ENCODE measurements around the gene FAM83F. TPM values are rescaled to one million over a fixed set of nuclear protein-coding genes. Genes with fewer than 3 reads are reported as not detected.

The FAM83F gene
- total and polyA plus RNA-seq, 2 donors (not counting 1 experiment from before 2014, with no cell fraction given): 0.10 TPM; not detected in 1

GRCh38 chr22:39994041-39994565 lies 651 bp upstream of the FAM83F start:
- no peaks in the 10 kb centered on the region for H4K20me1 ChIP-seq (ENCODE audit: control insufficient read depth, insufficient read depth, low read length, poor library complexity, severe bottlenecking)
- H3K27me3 Mint-ChIP-seq: peaks cover 43% of the 10 kb centered on the region
- H3K27me3 ChIP-seq (replicated peaks in 1 of 4; ENCODE audit: control extremely low read depth in 1 of 4, control insufficient read depth in 3 of 4, insufficient read depth in 4 of 4, low read length in 3 of 4): peaks cover 0 to 54% (median 21%) of the 10 kb centered on the region in 4 experiments
- ChIA-PET CTCF (interaction anchor here (1.0 to 1.2 kb wide), 2 partner anchors 31 to 460 kb away, joined by 3 to 8 read pairs; no protein-coding TSS in a partner anchor), POLR2A (interaction anchor here (0.7 kb wide), 1 partner anchor 1478 kb away, joined by 5 read pairs; no protein-coding TSS in a partner anchor)
- TF ChIP-seq CTCF (IDR thresholded peaks at IDR 0.05): no peak
- no peak for TF ChIP-seq EZH2 (IDR thresholded peaks at IDR 0.05; ENCODE audit: borderline replicate concordance, insufficient read depth, low read depth, low read length, poor library complexity, severe bottlenecking)
- peak; percentile 29 for DNase-seq
- peak overlapping the region; percentile 57 for H2AFZ ChIP-seq (ENCODE audit: insufficient read depth, low read depth, low read length, poor library complexity, severe bottlenecking)
- peaks cover 7% of the 10 kb centered on the region for H3K4me1 Mint-ChIP-seq
- H3K4me3 ChIP-seq (ENCODE audit: control extremely low read depth in 1 of 5, extremely low read depth in 1 of 5, insufficient read depth in 1 of 5, low read depth in 2 of 5, low read length in 4 of 5): peak overlapping the region in 3 of 5 experiments; percentile 8 to 37 (median 25)
- H3K4me1 ChIP-seq (ENCODE audit: control insufficient read depth in 2 of 2, insufficient read depth in 2 of 2, low read length in 2 of 2): peaks cover 11 to 13% of the 10 kb centered on the region in 2 donors
- WGBS (ENCODE audit: insufficient coverage): 15% methylated on average over 11 of the region's 20 CpGs
- H3K9ac ChIP-seq (ENCODE audit: low read length): peak overlapping the region; percentile 44
- ATAC-seq (ENCODE audit: low read depth): no peak
- no peaks in the 10 kb centered on the region for H3K79me2 ChIP-seq (ENCODE audit: control insufficient read depth, insufficient read depth, low read length)
- H3K9me3 Mint-ChIP-seq (ENCODE audit: insufficient read depth): no peaks in the 10 kb centered on the region
- H3K27ac ChIP-seq (ENCODE audit: low read length in 2 of 2): no peak overlapping the region
- H3K9me3 ChIP-seq (ENCODE audit: control extremely low read depth in 1 of 3, control insufficient read depth in 2 of 3, insufficient read depth in 1 of 3, low read length in 2 of 3): peaks cover 0 to 4% (median 0%) of the 10 kb centered on the region in 3 donors
- H3K27ac Mint-ChIP-seq: no peak overlapping the region
- intact Hi-C loops (cut with micrococcal nuclease): no loop called here
- H3K4me3 Mint-ChIP-seq: peak overlapping the region; percentile 46
- no peaks in the 10 kb centered on the region for H3K36me3 ChIP-seq (replicated peaks in 1 of 2; ENCODE audit: control extremely low read depth in 1 of 2, control insufficient read depth in 1 of 2, extremely low read depth in 1 of 2, insufficient read depth in 2 of 2, low read length in 1 of 2)
- H3K4me2 ChIP-seq (replicated peaks; ENCODE audit: low read depth, low read length, poor library complexity, severe bottlenecking): peak overlapping the region; percentile 79
